ENCODE results near the gene SLC16A4. TPM values are rescaled to one million over a fixed set of nuclear protein-coding genes. Genes with fewer than 3 reads are reported as not detected.

SLC16A4 gene
- total and polyA plus RNA-seq, 2 of the 8 experiments (the other 6 are each of a cell fraction or from before 2014, with no cell fraction given) = 0.30 to 0.43 TPM

DNA sequence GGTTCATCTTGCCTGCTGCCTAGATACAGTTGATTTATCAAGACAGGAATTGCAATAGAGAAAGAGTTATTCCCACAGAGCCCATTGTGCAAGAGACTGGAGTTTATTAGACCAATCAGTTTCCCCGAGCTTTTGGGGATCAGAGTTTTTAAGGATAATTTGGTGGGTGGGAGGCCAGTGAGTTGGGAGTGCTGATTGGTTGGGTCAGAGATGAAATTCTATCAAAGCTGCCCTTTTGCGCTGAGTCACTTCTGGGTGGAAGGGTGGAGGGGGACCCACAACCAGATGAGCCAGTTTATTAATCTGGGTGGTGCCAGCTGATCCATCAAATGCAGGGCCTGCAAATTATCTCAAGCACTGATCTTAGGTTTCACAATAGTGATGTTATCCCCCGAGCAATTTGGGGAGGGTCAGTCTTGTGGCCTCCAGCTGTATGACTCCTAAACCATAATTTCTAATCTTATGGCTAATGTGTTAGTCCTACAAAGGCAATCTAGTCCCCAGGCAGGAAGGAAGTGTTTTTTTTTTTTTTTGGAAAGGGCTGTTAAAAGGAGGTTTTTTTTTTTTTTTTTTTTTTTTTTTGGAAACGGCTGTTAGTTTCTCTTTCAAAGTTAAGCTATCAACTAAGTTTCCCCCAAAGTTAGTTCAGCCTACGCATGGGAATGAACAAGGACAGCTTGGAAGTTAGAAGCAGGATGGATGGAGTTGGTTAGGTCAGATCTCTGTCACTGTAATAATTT is 7.4 kb downstream of the SLC16A4 start (continued):
- TF ChIP-seq, protein P1, sequence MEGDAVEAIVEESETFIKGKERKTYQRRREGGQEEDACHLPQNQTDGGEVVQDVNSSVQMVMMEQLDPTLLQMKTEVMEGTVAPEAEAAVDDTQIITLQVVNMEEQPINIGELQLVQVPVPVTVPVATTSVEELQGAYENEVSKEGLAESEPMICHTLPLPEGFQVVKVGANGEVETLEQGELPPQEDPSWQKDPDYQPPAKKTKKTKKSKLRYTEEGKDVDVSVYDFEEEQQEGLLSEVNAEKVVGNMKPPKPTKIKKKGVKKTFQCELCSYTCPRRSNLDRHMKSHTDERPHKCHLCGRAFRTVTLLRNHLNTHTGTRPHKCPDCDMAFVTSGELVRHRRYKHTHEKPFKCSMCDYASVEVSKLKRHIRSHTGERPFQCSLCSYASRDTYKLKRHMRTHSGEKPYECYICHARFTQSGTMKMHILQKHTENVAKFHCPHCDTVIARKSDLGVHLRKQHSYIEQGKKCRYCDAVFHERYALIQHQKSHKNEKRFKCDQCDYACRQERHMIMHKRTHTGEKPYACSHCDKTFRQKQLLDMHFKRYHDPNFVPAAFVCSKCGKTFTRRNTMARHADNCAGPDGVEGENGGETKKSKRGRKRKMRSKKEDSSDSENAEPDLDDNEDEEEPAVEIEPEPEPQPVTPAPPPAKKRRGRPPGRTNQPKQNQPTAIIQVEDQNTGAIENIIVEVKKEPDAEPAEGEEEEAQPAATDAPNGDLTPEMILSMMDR (IDR thresholded peaks at IDR 0.05; ENCODE audit: control extremely low read depth in 1 of 3, insufficient read depth in 1 of 3, low read depth in 1 of 3, low read length in 3 of 3) = no peak
- TF ChIP-seq, protein P2, sequence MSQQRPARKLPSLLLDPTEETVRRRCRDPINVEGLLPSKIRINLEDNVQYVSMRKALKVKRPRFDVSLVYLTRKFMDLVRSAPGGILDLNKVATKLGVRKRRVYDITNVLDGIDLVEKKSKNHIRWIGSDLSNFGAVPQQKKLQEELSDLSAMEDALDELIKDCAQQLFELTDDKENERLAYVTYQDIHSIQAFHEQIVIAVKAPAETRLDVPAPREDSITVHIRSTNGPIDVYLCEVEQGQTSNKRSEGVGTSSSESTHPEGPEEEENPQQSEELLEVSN (IDR thresholded peaks at IDR 0.05) = no peak
- no peak for TF ChIP-seq TEAD4 (IDR thresholded peaks at IDR 0.05; ENCODE audit: low read depth, low read length)
- TF ChIP-seq RXRA (IDR thresholded peaks at IDR 0.05; ENCODE audit: insufficient read depth, low read depth, low read length) = no peak
- TF ChIP-seq TCF12 (IDR thresholded peaks at IDR 0.05; ENCODE audit: low read depth, low read length) = no peak
- no peak for TF ChIP-seq EP300 (IDR thresholded peaks at IDR 0.05; ENCODE audit: borderline replicate concordance in 1 of 2, low read depth in 2 of 2, low read length in 2 of 2)
- TF ChIP-seq POU5F1 (IDR thresholded peaks at IDR 0.05; ENCODE audit: low read depth, low read length) = no peak
- TF ChIP-seq GTF2F1 (IDR thresholded peaks at IDR 0.05; ENCODE audit: borderline replicate concordance, low read depth, low read length) = no peak
- TF ChIP-seq CEBPB (IDR thresholded peaks at IDR 0.05; ENCODE audit: low read depth, low read length) = no peak

All from H1 (cell line).